ENCODE measurements around the gene C4orf33. TPM values are rescaled to one million over a fixed set of nuclear protein-coding genes. Genes with fewer than 3 reads are reported as not detected.
"Not testable (repeated sequence)": the region's sequence is repeated elsewhere in the genome, so short reads cannot be mapped to it uniquely, and the experiment has no call there.

C4orf33 gene
- total RNA-seq, 1 donor from 2014 or later = 10.3 TPM

DNA sequence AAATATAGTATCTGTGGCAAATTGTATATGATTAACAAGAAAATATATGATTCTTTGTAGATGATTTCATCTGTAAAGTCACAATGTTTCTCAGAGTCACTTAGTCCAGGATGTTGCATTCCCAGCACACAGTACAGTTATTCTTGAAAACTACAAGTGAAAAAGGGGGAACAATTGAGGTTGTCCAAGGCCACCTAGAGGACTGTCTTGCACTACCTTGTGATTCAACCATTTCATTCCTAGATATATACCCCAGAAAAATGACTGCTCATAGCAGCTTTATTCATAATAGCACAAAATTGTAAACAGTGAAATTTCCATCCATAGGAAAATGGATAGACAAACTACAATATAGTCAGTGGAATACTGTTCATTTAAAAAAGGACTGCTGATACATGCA, 16.0 kb downstream of the C4orf33 start:
- TF ChIP-seq, protein P1, sequence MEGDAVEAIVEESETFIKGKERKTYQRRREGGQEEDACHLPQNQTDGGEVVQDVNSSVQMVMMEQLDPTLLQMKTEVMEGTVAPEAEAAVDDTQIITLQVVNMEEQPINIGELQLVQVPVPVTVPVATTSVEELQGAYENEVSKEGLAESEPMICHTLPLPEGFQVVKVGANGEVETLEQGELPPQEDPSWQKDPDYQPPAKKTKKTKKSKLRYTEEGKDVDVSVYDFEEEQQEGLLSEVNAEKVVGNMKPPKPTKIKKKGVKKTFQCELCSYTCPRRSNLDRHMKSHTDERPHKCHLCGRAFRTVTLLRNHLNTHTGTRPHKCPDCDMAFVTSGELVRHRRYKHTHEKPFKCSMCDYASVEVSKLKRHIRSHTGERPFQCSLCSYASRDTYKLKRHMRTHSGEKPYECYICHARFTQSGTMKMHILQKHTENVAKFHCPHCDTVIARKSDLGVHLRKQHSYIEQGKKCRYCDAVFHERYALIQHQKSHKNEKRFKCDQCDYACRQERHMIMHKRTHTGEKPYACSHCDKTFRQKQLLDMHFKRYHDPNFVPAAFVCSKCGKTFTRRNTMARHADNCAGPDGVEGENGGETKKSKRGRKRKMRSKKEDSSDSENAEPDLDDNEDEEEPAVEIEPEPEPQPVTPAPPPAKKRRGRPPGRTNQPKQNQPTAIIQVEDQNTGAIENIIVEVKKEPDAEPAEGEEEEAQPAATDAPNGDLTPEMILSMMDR (conservative IDR thresholded peaks at IDR 0.05) = no peak
- Mint-ChIP-seq H3K4me3 (no peak overlapping the region), H3K27me3 (no peaks in the 10 kb centered on the region), H3K36me3 (no peaks in the 10 kb centered on the region), H3K27ac (no peak overlapping the region), H3K9me3 (no peaks in the 10 kb centered on the region), H3K4me1 (ENCODE audit: unreplicated experiment) (no peaks in the 10 kb centered on the region)
- no peak for DNase-seq (ENCODE audit: extremely low spot score, unreplicated experiment)

- no peak overlapping the region for H3K27ac Mint-ChIP-seq
- TF ChIP-seq, protein P1 (conservative IDR thresholded peaks at IDR 0.05) = no peak
These were observed 17.5 kb downstream of the C4orf33 start for GRCh38 chr4:129113434-129113833.

DNA sequence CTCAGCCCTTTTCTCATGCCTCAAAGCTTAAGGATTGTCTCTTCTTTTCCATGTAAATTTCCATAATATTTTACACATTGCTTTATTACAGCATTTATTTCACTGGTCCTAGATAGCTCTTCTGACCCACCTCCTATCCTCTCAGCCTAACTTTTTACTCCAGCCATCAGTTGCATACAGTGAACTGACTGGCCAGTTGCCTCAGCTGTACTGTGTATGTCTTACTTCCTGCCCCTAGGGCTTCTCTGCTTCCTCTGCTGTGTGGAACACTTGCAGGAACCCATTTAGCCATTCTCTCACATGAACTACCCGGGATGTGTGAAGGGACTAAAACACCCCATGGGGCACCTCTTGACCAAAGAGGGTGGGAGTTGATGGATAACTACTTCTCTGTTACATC, 18.0 kb downstream of the C4orf33 start:
- no peaks in the 10 kb centered on the region for H3K9me3 Mint-ChIP-seq
- TF ChIP-seq, protein P1 (conservative IDR thresholded peaks at IDR 0.05) = no peak
- H3K4me1 Mint-ChIP-seq (ENCODE audit: unreplicated experiment) = no peaks in the 10 kb centered on the region
- no peaks in the 10 kb centered on the region for H3K27me3 Mint-ChIP-seq
- H3K27ac Mint-ChIP-seq = no peak overlapping the region
- DNase-seq (ENCODE audit: extremely low spot score, unreplicated experiment) = no peak
- no peak overlapping the region for H3K4me3 Mint-ChIP-seq
- no peaks in the 10 kb centered on the region for H3K36me3 Mint-ChIP-seq

More at GRCh38 chr4:129113434-129113833, 17.5 kb downstream of the C4orf33 start:
- Mint-ChIP-seq H3K27me3 (no peaks in the 10 kb centered on the region), H3K36me3 (no peaks in the 10 kb centered on the region), H3K4me1 (ENCODE audit: unreplicated experiment) (no peaks in the 10 kb centered on the region), H3K9me3 (no peaks in the 10 kb centered on the region), H3K4me3 (no peak overlapping the region)
- DNase-seq (ENCODE audit: extremely low spot score, unreplicated experiment) = no peak

GRCh38 chr4:129117705-129118104, 21.8 kb downstream of the C4orf33 start:
- TF ChIP-seq, protein P1 (conservative IDR thresholded peaks at IDR 0.05) = no peak
- Mint-ChIP-seq H3K27me3 (no peaks in the 10 kb centered on the region), H3K36me3 (no peaks in the 10 kb centered on the region), H3K4me3 (no peak overlapping the region), H3K27ac (no peak overlapping the region), H3K4me1 (ENCODE audit: unreplicated experiment) (no peaks in the 10 kb centered on the region), H3K9me3 (no peaks in the 10 kb centered on the region)
- no peak for DNase-seq (ENCODE audit: extremely low spot score, unreplicated experiment)

GRCh38 chr4:129126614-129127013, 30.7 kb downstream of the C4orf33 start:
- H3K36me3 Mint-ChIP-seq; H3K27me3 Mint-ChIP-seq; H3K27ac Mint-ChIP-seq; H3K9me3 Mint-ChIP-seq; DNase-seq (ENCODE audit: extremely low spot score, unreplicated experiment); H3K4me1 Mint-ChIP-seq (ENCODE audit: unreplicated experiment); H3K4me3 Mint-ChIP-seq: not testable (repeated sequence)

GRCh38 chr4:129129143-129129542, 33.2 kb downstream of the C4orf33 start:
- no peaks in the 10 kb centered on the region for H3K36me3 Mint-ChIP-seq
- no peak overlapping the region for H3K4me3 Mint-ChIP-seq
- TF ChIP-seq, protein P1 (conservative IDR thresholded peaks at IDR 0.05) = no peak
- no peaks in the 10 kb centered on the region for H3K9me3 Mint-ChIP-seq
- no peaks in the 10 kb centered on the region for H3K4me1 Mint-ChIP-seq (ENCODE audit: unreplicated experiment)
- H3K27me3 Mint-ChIP-seq = peaks cover 2% of the 10 kb centered on the region
- DNase-seq (ENCODE audit: extremely low spot score, unreplicated experiment) = no peak
- no peak overlapping the region for H3K27ac Mint-ChIP-seq
